GM19455 (cell line): ENCODE measurements around the gene SLC1A2.

ENCODE experiments used
- ATAC-seq: cut with Tn5 transposase; IDR thresholded peaks from one replicate; pipeline ENCODE4 v1.9.1; 2021; ENCODE audit not compliant: unreplicated experiment

Gene SLC1A2

DNA sequence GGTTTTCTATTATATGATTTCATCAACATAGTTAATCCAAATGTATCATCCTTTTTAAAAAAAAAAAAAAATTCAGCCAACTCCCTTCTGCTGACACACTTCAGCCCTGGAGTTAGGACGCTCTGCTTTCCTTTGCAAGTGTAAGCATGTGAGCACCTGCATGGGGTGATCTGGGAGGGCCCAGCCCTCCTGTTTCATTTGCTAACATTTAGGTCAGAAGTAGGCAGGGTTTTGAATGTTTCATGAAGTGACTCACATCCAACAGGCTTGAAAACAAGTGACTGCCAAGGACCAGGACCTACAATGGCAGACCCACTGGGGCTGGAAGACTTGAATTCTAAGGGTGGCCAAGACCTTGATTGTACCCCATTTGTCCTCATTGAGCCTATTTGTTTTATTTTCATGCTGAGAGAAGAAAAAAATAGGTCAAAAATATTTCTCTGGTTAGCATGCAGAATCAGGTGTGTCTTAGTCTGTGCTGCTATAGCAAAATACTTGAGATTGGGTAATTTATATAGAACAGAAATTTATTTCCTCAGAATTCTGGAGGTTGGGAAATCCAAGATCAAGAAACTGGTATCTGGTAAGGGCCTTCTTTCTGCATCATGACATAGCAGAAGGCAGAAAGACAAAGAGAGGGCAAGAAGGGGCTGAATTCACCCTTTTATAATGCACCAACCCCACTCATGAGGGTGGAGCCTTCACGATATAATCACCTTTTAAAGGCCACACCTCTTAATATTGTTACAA lies 142.8 kb downstream of the SLC1A2 start:
- no peak for ATAC-seq

DNA sequence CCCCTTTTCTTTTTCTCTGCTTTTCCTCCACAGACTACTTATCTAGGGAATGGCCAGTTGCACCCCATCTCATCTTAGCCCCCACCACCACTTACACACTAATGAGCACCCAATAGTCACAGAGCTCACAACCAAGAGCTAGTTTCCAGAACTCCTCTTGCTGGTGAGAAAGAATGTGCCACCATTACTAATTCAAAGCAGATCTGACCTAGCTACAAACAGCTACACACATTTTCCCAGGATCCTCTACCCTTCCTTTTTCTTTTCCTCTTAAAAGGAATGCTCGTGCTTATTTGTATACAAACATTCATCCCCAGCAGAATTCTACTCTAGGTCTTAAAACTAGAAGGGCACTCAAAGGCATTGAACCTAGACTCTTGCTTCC lies 143.6 kb downstream of the SLC1A2 start:
- no peak for ATAC-seq

GRCh38 chr11:35274909-35275785 lies 144.2 kb downstream of the SLC1A2 start:
- ATAC-seq = no peak

DNA sequence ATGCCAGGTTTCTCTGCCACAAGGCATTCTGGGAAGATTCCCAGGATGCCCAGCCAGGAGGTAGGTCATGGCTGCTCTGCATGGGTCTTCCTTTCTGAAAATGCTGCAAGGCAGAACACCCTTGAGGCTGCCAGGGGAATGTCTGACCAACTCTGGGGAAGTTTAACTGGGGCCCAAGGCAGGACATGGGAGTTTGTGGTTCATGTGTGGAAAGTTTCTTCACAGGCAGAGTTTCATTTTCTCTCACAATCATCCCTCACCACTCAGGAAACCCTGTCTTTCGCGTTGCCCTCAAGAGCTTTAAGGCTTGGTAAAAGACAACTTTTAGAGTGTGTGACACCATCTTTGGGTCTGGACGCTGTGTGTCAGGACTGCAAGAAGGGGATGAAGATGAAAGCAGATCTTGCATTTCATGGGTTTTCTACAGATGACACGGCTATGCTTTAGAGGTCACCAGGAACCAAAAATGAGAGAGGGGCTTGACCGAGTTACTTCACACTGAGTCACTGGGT lies 146.9 kb downstream of the SLC1A2 start:
- ATAC-seq = peak; percentile 85

GRCh38 chr11:35271031-35271430 lies 148.3 kb downstream of the SLC1A2 start:
- no peak for ATAC-seq

- ATAC-seq = no peak
Measured at GRCh38 chr11:35270342-35270741, 149.0 kb downstream of the SLC1A2 start.

- ATAC-seq = no peak
Measured at GRCh38 chr11:35267504-35267903, 151.9 kb downstream of the SLC1A2 start.

DNA sequence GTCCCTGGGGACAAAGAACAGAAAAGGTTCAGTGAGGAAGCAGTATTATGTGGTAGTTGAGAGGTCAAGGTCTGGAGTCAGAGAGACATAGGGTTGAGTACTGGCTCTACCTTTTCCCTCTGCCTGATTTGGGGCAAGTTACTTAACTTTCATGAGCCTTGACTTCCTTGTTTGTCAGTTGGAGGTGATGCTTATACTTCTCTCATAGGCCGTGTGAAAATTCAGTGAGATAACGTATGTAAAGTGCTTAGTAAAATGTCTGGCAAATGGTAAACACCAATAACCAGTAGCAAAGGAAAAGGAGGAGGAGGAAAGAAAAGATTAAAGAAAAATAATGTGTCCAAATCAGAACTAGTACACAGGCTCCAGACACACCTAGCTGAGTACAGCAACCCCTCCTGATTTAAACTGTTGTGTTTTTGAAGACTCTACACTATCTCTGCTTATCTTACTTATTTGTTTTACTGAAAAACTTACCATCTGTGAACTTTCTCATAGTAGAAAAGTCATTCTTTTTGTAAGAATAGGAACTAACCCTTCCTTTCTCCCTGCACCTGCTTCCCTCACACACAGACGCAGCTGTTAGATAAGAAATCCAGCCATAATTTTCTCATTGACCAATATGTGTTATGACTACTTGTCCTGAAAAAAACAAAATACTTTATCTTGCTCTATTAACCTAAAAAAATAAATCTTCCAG lies 153.5 kb downstream of the SLC1A2 start:
- ATAC-seq = no peak

DNA sequence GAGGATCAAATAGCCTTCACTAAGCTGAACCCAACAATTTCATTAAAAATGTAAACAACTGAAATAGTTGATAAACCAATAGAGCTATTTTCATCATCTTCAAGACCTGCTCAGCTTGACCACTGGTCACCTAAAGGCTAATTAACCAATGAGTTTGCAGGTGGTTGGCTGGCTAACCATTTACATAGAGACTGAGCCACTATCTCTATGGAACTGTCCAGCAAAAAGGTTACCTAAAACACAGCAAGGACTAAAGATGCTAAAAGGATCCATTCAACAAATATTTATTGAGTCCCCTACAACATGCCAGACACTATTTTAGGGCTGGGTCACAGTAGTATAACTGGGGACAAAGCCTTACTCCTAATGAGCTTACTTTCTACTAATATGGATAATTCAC lies 156.6 kb downstream of the SLC1A2 start:
- no peak for ATAC-seq

DNA sequence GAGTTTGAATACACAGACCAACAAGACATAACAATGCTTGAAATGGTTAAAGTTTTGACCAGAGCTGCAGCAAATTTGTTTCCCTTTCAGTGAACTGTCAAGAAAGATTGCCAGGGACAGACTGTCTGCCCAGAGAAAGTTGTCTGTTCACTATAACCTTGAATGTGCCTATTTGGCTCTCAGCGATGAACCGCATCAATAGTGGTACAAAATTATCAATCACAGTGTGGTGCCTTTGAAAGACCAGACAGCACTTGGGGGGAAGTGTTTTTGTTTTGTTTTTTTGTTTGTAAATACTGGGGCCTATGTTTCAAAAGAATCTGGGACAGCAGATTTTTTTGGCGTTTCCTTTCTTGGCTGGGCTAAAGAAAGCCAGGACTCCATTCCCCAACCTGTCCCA lies 157.3 kb downstream of the SLC1A2 start:
- ATAC-seq = no peak

GRCh38 chr11:35261197-35261596 lies 158.2 kb downstream of the SLC1A2 start:
- no peak for ATAC-seq

DNA sequence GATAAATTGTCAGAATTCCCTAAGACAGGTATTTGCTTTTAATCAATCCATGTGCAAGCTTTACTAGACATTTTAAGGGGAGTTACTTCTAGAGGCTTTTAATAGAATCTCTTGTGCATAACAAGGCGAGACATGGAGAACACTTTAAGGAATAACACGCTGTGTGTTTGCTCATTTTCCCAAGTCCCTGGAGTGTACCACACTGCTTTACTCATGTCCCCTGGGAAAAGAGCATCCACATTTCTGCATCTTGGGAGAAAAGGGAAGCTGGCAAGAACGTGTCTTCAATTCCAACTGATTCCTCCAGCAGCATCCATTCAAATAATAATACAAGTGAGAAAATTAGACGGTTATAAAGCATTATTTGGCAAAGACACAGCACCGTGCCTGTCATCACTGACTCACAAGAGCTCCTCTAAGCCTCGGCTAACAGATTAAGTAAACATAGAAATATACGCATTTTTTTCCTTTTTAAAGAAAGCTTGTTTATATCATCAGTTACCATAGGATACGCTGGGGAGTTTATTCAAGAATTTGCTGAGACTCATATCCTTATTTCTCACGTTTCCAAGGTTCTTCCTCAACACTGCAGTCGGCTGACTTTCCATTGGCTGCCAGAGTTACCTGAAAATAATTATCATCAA lies 158.9 kb downstream of the SLC1A2 start:
- no peak for ATAC-seq

GRCh38 chr11:35259529-35259928 lies 159.8 kb downstream of the SLC1A2 start:
- no peak for ATAC-seq

DNA sequence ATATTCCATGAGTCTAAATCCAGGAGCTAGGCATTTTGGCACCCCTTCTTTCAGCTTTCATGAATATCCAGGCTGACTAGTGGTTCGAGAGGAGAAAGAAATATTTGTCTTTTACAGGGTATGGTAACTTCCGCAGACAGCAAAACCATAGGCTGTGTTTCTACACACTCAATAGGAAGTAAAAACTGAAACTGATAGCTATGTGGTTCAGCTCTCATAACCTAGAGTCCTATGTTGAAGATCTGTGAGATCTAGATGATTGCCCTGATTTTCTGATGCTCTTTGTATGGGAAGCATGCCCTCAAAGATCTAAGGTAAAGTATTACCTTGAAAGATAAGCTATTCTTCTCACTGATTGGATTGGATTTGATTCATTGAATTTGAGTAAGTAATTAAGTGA lies 162.1 kb downstream of the SLC1A2 start:
- ATAC-seq = peak; percentile 99

DNA sequence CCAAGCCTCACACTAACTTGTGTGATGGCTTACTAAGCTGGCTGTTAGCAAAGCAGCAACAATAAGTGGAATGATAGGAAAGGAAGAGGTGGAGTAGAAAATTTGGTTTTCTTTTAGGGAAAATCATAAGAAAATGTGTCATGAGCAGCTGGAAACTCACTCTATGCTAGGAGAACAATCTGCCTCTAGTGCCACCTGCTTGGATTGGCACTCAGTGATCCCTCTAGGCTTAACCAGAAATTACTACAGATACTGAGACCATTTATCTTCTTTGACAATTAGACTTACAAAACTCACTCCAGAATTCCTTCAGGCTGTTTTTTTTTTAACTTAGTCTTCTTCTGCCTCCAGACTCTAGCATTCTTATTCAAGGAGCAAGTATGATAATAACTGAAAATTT lies 163.1 kb downstream of the SLC1A2 start:
- no peak for ATAC-seq

GRCh38 chr11:35255514-35255913 lies 163.8 kb downstream of the SLC1A2 start:
- ATAC-seq = no peak

DNA sequence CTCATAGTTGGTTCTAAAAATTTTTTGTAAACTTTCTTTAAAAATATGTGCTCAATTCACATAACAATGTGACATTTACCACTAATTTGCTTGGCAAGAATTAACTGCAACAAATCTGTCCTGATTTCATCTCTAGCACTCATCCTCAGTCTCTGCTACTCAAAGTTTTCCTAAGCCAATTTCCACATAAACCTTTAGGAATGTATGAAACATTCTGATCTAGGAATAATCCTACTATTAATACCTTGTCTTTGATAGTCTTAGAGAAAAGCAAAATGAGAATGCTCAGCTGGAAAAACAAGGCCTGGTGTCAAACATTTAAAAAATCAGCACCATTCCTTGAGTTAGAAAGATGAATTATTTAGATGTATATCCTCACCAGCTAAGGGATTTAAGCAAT lies 166.1 kb downstream of the SLC1A2 start:
- no peak for ATAC-seq

DNA sequence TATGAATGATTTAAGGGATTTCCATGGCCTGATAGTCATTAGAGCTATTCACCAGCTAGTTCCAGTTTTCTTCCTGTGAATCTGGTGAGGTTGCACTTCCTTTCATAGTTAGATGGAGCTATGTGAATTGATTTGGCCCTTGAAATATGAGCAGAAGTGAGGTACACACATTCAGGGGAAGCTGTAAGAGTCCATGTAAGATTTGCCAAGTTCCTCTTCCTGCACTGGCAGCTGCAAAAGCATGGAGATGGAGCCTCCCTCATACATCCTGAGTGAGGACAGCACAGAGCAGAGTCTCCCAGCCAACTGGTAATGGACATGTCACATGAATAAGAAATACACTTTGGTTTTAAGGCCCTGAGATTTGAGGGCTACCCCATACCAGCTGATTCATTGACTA lies 168.7 kb downstream of the SLC1A2 start:
- no peak for ATAC-seq

- no peak for ATAC-seq
Measured at GRCh38 chr11:35250192-35250591, 169.2 kb downstream of the SLC1A2 start.

- ATAC-seq = no peak
Measured at GRCh38 chr11:35248558-35249323, 170.6 kb downstream of the SLC1A2 start.
